OCI-LY7 (cell line): ENCODE results near the gene F7. TPM values are rescaled to one million over a fixed set of nuclear protein-coding genes. Genes with fewer than 3 reads are reported as not detected.

ENCODE experiments used
- BruUV-seq: library from RNA; stranded (reverse); fragments of 400-500 nt; replicated peaks from 2 replicates; lab custom pipeline; 2021; lab: Mats Ljungman, UMichigan
- CTCF ChIA-PET: fragments of 300-600 bp; sonication (Branson Sonifier 250); formaldehyde crosslinking; loops from one replicate; lab custom pipeline; 2022; ENCODE audit warnings: antibody characterized with exemption; ENCODE audit not compliant: unreplicated experiment; lab: Charles Lee
- POLR2A ChIA-PET: fragments of 300-600 bp; sonication (Branson Sonifier 250); formaldehyde crosslinking; loops from one replicate; lab custom pipeline; 2022; ENCODE audit warnings: antibody characterized with exemption; lab: Charles Lee
- DNase-seq: peaks from one replicate; pipeline ENCODE4 v3.0.0-alpha.2; 2015; ENCODE audit warnings: low spot score
- H2AFZ ChIP-seq: fragments of 200-600 bp; sonication (generic), shearing (Covaris generic); 2 replicates; pipeline ENCODE4 v1.6.1; 2014; ENCODE audit warnings: mild to moderate bottlenecking, antibody characterized with exemption, low read length, moderate library complexity
- H3K27ac ChIP-seq: fragments of 200-600 bp; sonication (generic); 2 replicates; pipeline ENCODE4 v1.5.1; 2014; ENCODE audit warnings: mixed run types, low read depth, mild to moderate bottlenecking, moderate library complexity, low read length, inconsistent platforms; ENCODE audit not compliant: poor library complexity, severe bottlenecking
- H3K36me3 ChIP-seq: fragments of 200-600 bp; sonication (generic); 2 replicates; pipeline ENCODE4 v1.6.1; 2014; ENCODE audit warnings: mild to moderate bottlenecking, antibody characterized with exemption, low read length, moderate library complexity, mixed read lengths; ENCODE audit not compliant: insufficient read depth
- H3K4me1 ChIP-seq: fragments of 200-600 bp; sonication (generic); 2 replicates; pipeline ENCODE4 v1.5.1; 2014; ENCODE audit warnings: mild to moderate bottlenecking, low read length; ENCODE audit not compliant: insufficient read depth, poor library complexity, severe bottlenecking
- H3K4me2 ChIP-seq: fragments of 200-600 bp; sonication (generic); 2 replicates; pipeline ENCODE4 v1.6.1; 2014; ENCODE audit warnings: mild to moderate bottlenecking, low read length
- H3K4me3 ChIP-seq: fragments of 200-600 bp; sonication (generic); 2 replicates; pipeline ENCODE4 v1.5.1; 2014; ENCODE audit warnings: mild to moderate bottlenecking, low read depth, low read length; ENCODE audit not compliant: poor library complexity, severe bottlenecking
- H3K79me2 ChIP-seq: fragments of 200-600 bp; sonication (generic); 2 replicates; pipeline ENCODE4 v1.6.1; 2016; ENCODE audit warnings: low read depth, mild to moderate bottlenecking, low read length, moderate library complexity, mixed read lengths; ENCODE audit not compliant: insufficient read depth
- H3K9me2 ChIP-seq: fragments of 200-600 bp; sonication (generic); 2 replicates; pipeline ENCODE4 v1.6.1; 2016; ENCODE audit warnings: mild to moderate bottlenecking, low read length, mixed read lengths; ENCODE audit not compliant: insufficient read depth
- H3K9me3 ChIP-seq: fragments of 200-600 bp; sonication (generic); 2 replicates; pipeline ENCODE4 v1.6.1; 2014; ENCODE audit warnings: mild to moderate bottlenecking, mixed run types, low read length, mixed read lengths
- H4K20me1 ChIP-seq: fragments of 200-600 bp; sonication (generic); 2 replicates; pipeline ENCODE4 v1.6.1; 2014; ENCODE audit warnings: mild to moderate bottlenecking, antibody characterized with exemption, low read length, moderate library complexity, mixed read lengths; ENCODE audit not compliant: insufficient read depth
- CTCF ChIP-seq: fragments of 200-600 bp; sonication (generic); conservative IDR thresholded peaks from 2 replicates; pipeline ENCODE4 v1.5.1; 2014; ENCODE audit warnings: mild to moderate bottlenecking, antibody characterized with exemption, low read length, moderate library complexity, mixed read lengths
- EZH2phosphoT487 ChIP-seq: fragments of 200-600 bp; sonication (generic); IDR thresholded peaks from 2 replicates; pipeline ENCODE4 v1.6.1; 2018; ENCODE audit warnings: low read depth, borderline replicate concordance, mild to moderate bottlenecking, mixed run types, antibody characterized with exemption, low read length, moderate library complexity, mixed read lengths
- intact Hi-C: fragments of 100-400 bp; cut with micrococcal nuclease; formaldehyde crosslinking; loops from one replicate; pipeline ENCODE4 v1.10.0; 2022; ENCODE audit not compliant: unreplicated experiment
- total RNA-seq, 2 experiments: library from RNA; depleted of rRNA in 1 of 2; stranded (reverse); fragments of >200 nt in 1 of 2; shearing (Covaris generic) in 1 of 2; gene quantifications; 2 replicates each; pipeline ENCODE4 v1.2.3, GENCODE V29; 2014 to 2022

The F7 gene
- total RNA-seq, 2 experiments from 2014 or later, result not detected

GRCh38 chr13:113096745-113097305 is 8.8 kb upstream of the F7 start:
- CTCF ChIA-PET, result no interaction called here
- BruUV-seq, result no TSS peak
- intact Hi-C loops, result no loop called here

GRCh38 chr13:113097651-113098050 is 7.9 kb upstream of the F7 start:
- no peaks in the 10 kb centered on the region for H3K9me3 ChIP-seq
- ChIA-PET POLR2A (no interaction called here), CTCF (no interaction called here)
- no peaks in the 10 kb centered on the region for H3K36me3 ChIP-seq
- no peaks in the 10 kb centered on the region for H4K20me1 ChIP-seq
- H3K4me3 ChIP-seq, result no peak overlapping the region
- H3K4me2 ChIP-seq, result no peak overlapping the region
- H2AFZ ChIP-seq, result no peak overlapping the region
- intact Hi-C loops, result no loop called here
- H3K27ac ChIP-seq, result no peak overlapping the region
- no peaks in the 10 kb centered on the region for H3K79me2 ChIP-seq
- BruUV-seq, result no TSS peak
- H3K9me2 ChIP-seq, result no peaks in the 10 kb centered on the region
- no peaks in the 10 kb centered on the region for H3K4me1 ChIP-seq
- no peak for DNase-seq
- TF ChIP-seq EZH2phosphoT487 (no peak), CTCF (no peak)

More at GRCh38 chr13:113096745-113097305, 8.8 kb upstream of the F7 start:
- Histone ChIP-seq H3K4me1 (no peaks in the 10 kb centered on the region), H3K36me3 (no peaks in the 10 kb centered on the region), H3K27ac (no peak overlapping the region), H4K20me1 (no peaks in the 10 kb centered on the region), H3K9me2 (no peaks in the 10 kb centered on the region), H3K79me2 (no peaks in the 10 kb centered on the region), H2AFZ (no peak overlapping the region), H3K4me2 (no peak overlapping the region), H3K9me3 (no peaks in the 10 kb centered on the region), H3K4me3 (no peak overlapping the region)
- POLR2A ChIA-PET, result no interaction called here
- DNase-seq, result no peak
- TF ChIP-seq CTCF, result no peak
- no peak for TF ChIP-seq EZH2phosphoT487

DNA sequence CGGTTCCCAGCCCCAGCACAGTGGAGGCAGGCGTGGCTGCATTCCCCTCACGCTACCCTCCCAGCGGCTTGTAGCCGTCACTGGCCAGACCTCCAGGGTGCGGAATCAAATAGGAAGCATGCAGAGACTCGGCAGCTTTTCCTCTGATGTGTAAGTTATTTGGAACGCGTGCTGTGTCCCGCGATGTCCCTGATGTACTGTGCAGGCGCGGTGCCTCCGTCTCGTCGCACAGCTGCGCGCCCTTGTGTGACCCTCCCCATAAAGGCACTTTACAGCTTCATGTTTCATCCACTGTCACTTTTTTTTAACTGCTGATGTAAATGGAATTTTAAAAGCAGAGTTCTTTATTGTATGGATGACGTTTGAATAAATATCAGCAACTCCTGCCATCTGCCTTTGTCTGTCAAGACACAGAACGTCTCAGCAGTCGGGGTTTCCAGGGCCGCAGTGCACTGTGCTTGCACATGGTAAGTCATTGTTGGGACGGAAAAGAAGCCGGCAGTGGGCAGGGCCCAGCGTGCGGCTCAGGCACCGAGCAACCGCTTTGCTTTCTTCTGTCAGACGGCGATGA is 7.3 kb upstream of the F7 start:
- ChIA-PET CTCF (no interaction called here), POLR2A (no interaction called here)
- Histone ChIP-seq H3K79me2 (no peaks in the 10 kb centered on the region), H3K4me3 (no peak overlapping the region), H3K4me2 (no peak overlapping the region), H2AFZ (no peak overlapping the region), H3K9me2 (no peaks in the 10 kb centered on the region), H3K27ac (no peak overlapping the region), H4K20me1 (no peaks in the 10 kb centered on the region), H3K4me1 (no peaks in the 10 kb centered on the region), H3K9me3 (no peaks in the 10 kb centered on the region), H3K36me3 (no peaks in the 10 kb centered on the region)
- BruUV-seq, result no TSS peak
- intact Hi-C loops, result no loop called here
- TF ChIP-seq EZH2phosphoT487 (no peak), CTCF (no peak)
- no peak for DNase-seq
